ENCODE results near the gene OAT. TPM values are rescaled to one million over a fixed set of nuclear protein-coding genes. Genes with fewer than 3 reads are reported as not detected.

Gene OAT
- total and polyA plus RNA-seq, 10 of the 15 experiments (the other 5 are each of a cell fraction or from before 2014, with no cell fraction given) = 1.2 to 9.8 (median 1.6) TPM

DNA sequence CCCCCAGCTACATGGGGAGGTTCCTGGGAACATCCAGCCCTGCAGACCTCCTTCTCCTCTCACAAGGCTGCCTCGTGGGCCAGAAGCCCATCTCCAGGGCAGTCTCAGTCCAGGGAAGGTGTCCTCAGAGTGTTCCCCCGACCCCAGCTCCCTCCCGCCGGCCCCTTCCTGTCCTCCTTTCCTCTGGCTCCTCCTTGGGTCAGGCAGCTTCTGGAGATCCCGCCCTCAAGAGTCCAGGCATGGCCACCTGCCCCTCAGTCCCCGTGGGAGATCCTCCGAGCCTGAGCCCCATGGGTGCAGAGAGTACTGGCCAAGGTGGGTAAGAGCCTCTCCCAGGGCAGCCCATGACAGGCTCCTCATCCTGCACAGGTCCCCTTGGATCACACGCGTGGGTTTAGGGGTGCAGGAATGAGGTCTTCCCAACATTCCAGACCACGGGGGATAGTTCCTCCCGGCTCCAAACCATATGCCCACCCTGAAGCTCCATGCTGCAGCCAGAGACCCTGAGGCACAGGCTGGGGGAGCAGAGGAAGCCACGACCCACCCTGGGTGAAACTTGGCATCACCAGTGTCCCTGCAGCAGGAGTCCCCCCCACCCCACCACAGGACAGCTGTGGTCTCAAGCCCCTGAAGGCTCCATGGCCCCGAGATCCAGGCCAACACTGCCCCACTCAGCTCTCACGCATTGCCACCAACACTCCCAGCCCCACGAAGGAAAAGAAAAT is 65.5 kb downstream of the OAT start (continued):
- TF ChIP-seq EGR1 (IDR thresholded peaks at IDR 0.05; ENCODE audit: borderline replicate concordance in 1 of 2, low read depth in 2 of 2, low read length in 2 of 2) = no peak
- no peak for TF ChIP-seq STAT3 (IDR thresholded peaks at IDR 0.05; ENCODE audit: low read depth, low read length)
- TF ChIP-seq CEBPB (IDR thresholded peaks at IDR 0.05; ENCODE audit: borderline replicate concordance in 1 of 2, low read depth in 2 of 2, low read length in 2 of 2) = no peak
- no peak for TF ChIP-seq BCL11A (IDR thresholded peaks at IDR 0.05; ENCODE audit: low read depth, low read length)
- no peak for TF ChIP-seq STAT1 (conservative IDR thresholded peaks at IDR 0.05)
- TF ChIP-seq, protein P1, sequence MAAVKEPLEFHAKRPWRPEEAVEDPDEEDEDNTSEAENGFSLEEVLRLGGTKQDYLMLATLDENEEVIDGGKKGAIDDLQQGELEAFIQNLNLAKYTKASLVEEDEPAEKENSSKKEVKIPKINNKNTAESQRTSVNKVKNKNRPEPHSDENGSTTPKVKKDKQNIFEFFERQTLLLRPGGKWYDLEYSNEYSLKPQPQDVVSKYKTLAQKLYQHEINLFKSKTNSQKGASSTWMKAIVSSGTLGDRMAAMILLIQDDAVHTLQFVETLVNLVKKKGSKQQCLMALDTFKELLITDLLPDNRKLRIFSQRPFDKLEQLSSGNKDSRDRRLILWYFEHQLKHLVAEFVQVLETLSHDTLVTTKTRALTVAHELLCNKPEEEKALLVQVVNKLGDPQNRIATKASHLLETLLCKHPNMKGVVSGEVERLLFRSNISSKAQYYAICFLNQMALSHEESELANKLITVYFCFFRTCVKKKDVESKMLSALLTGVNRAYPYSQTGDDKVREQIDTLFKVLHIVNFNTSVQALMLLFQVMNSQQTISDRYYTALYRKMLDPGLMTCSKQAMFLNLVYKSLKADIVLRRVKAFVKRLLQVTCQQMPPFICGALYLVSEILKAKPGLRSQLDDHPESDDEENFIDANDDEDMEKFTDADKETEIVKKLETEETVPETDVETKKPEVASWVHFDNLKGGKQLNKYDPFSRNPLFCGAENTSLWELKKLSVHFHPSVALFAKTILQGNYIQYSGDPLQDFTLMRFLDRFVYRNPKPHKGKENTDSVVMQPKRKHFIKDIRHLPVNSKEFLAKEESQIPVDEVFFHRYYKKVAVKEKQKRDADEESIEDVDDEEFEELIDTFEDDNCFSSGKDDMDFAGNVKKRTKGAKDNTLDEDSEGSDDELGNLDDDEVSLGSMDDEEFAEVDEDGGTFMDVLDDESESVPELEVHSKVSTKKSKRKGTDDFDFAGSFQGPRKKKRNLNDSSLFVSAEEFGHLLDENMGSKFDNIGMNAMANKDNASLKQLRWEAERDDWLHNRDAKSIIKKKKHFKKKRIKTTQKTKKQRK (IDR thresholded peaks at IDR 0.05; ENCODE audit: low read depth, low read length) = no peak

DNA sequence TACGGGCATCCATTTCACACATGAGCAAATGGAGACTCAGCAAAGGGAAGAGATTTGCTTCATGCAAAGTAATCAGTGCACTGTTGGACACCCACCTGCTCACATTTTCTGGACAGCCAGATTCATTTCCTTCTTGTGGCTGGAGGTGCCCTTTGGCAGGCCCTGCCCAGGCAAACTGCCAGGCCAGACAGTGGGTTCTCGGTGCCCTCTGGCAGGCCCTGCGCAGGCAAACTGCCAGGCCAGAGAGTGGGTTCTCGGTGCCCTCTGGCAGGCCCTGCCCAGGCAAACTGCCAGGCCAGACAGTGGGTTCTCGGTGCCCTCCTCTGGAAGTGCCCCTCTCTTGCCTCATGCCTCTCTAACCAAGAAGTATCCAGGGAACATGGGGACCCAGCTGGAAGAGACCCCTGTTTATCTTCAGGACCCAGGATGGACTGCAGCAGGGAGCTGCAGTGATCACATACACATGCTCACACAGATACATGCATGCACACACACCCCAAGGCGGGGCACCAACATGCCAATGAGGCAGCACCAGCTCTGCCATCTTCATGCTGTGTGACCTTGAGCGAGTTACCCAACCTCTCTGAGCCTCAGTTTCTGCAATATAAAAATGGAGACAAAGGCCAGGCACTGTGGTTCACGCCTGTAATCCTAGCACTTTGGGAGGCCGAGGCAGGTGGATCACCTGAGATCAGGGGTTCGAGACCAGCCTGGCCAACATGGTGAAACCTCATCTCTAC is 67.1 kb downstream of the OAT start:
- Histone ChIP-seq H3K36me3 (ENCODE audit: control insufficient read depth in 2 of 2, insufficient read depth in 2 of 2, low read length in 1 of 2) (no peaks in the 10 kb centered on the region), H3K79me2 (ENCODE audit: control insufficient read depth, insufficient read depth, low read length) (no peaks in the 10 kb centered on the region), H3K9me3 (replicated peaks; ENCODE audit: control insufficient read depth, insufficient read depth, low read length) (no peaks in the 10 kb centered on the region), H3K27me3 (replicated peaks in 1 of 2; ENCODE audit: control insufficient read depth in 2 of 2, insufficient read depth in 2 of 2, low read length in 1 of 2) (no peaks in the 10 kb centered on the region), H3K9ac (ENCODE audit: control insufficient read depth, insufficient read depth, low read length) (no peak overlapping the region), H2AFZ (ENCODE audit: control insufficient read depth, low read depth, low read length) (no peak overlapping the region), H3K4me1 (ENCODE audit: control insufficient read depth, insufficient read depth, low read length) (no peaks in the 10 kb centered on the region), H3K4me3 (no peak overlapping the region), H3K27ac (ENCODE audit: control insufficient read depth, insufficient read depth) (no peak overlapping the region), H3K4me2 (ENCODE audit: control insufficient read depth, insufficient read depth) (no peak overlapping the region), H4K20me1 (ENCODE audit: control insufficient read depth, insufficient read depth) (no peaks in the 10 kb centered on the region)
- FAIRE-seq = no peak
- BruUV-seq (replicated peaks) = no TSS peak
- intact Hi-C loops (cut with micrococcal nuclease; ENCODE audit: unreplicated experiment) = no loop called here
- in situ Hi-C loops (cut with MboI) = no loop called here
- CTCF ChIA-PET = interaction anchor here (1.4 kb wide), 1 partner anchor 10 kb away, joined by 3 read pairs; no protein-coding TSS in a partner anchor
- POLR2A ChIA-PET = no interaction called here
- DNase-seq (ENCODE audit: low read depth, low spot score) = no peak
- ATAC-seq = no peak
- RAD21 ChIA-PET (ENCODE audit: unreplicated experiment) = no interaction called here
- 50% methylated on average over 10 of the region's 10 CpGs for WGBS (ENCODE audit: insufficient coverage, insufficient replicate concordance, low lambda C conversion rate, missing lambda C conversion rate)
- SMC1A ChIA-PET (ENCODE audit: uncharacterized antibody, unreplicated experiment) = no interaction called here
- TF ChIP-seq, protein P2, sequence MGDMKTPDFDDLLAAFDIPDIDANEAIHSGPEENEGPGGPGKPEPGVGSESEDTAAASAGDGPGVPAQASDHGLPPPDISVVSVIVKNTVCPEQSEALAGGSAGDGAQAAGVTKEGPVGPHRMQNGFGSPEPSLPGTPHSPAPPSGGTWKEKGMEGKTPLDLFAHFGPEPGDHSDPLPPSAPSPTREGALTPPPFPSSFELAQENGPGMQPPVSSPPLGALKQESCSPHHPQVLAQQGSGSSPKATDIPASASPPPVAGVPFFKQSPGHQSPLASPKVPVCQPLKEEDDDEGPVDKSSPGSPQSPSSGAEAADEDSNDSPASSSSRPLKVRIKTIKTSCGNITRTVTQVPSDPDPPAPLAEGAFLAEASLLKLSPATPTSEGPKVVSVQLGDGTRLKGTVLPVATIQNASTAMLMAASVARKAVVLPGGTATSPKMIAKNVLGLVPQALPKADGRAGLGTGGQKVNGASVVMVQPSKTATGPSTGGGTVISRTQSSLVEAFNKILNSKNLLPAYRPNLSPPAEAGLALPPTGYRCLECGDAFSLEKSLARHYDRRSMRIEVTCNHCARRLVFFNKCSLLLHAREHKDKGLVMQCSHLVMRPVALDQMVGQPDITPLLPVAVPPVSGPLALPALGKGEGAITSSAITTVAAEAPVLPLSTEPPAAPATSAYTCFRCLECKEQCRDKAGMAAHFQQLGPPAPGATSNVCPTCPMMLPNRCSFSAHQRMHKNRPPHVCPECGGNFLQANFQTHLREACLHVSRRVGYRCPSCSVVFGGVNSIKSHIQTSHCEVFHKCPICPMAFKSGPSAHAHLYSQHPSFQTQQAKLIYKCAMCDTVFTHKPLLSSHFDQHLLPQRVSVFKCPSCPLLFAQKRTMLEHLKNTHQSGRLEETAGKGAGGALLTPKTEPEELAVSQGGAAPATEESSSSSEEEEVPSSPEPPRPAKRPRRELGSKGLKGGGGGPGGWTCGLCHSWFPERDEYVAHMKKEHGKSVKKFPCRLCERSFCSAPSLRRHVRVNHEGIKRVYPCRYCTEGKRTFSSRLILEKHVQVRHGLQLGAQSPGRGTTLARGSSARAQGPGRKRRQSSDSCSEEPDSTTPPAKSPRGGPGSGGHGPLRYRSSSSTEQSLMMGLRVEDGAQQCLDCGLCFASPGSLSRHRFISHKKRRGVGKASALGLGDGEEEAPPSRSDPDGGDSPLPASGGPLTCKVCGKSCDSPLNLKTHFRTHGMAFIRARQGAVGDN (IDR thresholded peaks at IDR 0.05) = no peak
- TF ChIP-seq CEBPB (IDR thresholded peaks at IDR 0.05; ENCODE audit: borderline replicate concordance in 1 of 2, low read depth in 2 of 2, low read length in 2 of 2) = no peak
- no peak for TF ChIP-seq EGR1 (IDR thresholded peaks at IDR 0.05; ENCODE audit: borderline replicate concordance in 1 of 2, low read depth in 2 of 2, low read length in 2 of 2)
- TF ChIP-seq SMAD1 (IDR thresholded peaks at IDR 0.05; ENCODE audit: low read depth, partially characterized antibody) = no peak
- TF ChIP-seq, protein P3, sequence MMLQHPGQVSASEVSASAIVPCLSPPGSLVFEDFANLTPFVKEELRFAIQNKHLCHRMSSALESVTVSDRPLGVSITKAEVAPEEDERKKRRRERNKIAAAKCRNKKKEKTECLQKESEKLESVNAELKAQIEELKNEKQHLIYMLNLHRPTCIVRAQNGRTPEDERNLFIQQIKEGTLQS (IDR thresholded peaks at IDR 0.05; ENCODE audit: borderline replicate concordance, extremely low read depth, low read depth, low read length) = no peak
- TF ChIP-seq MEF2A (IDR thresholded peaks at IDR 0.05; ENCODE audit: insufficient read depth, low read depth, low read length) = no peak
- no peak for TF ChIP-seq RAD21 (IDR thresholded peaks at IDR 0.05; ENCODE audit: insufficient read depth, low read depth, low read length)

All from GM12878 (cell line).